Astrocyte (in vitro differentiated cells and primary cell): ENCODE results near the gene ZMYND8.
"Not testable (repeated sequence)": the region's sequence is repeated elsewhere in the genome, so short reads cannot be mapped to it uniquely, and the experiment has no call there.

Experiments used
- CTCF ChIP-seq: IDR thresholded peaks from 2 replicates; pipeline ENCODE4 v1.5.1; 2011; ENCODE audit warnings: low read depth, mild to moderate bottlenecking, inconsistent platforms, low read length, moderate library complexity; ENCODE audit not compliant: insufficient read depth
- EZH2 ChIP-seq: IDR thresholded peaks from 2 replicates; pipeline ENCODE4 v1.6.1; 2012; ENCODE audit warnings: mild to moderate bottlenecking, low read length, inconsistent platforms; ENCODE audit not compliant: insufficient read depth

GRCh38 chr20:47376096-47376643 lies 19.7 kb upstream of the ZMYND8 start:
- TF ChIP-seq CTCF, EZH2: not testable (repeated sequence)
